Mucosa of rectum (tissue), 2 donors: ENCODE measurements around the gene ABHD17A.

Experiments used
- H3K27ac ChIP-seq, 2 donors: one replicate each; pipeline ENCODE4 v1.7.0; 2013; ENCODE audit warnings: inconsistent platforms in 2 of 2, low read depth in 2 of 2, low read length in 2 of 2
- H3K27me3 ChIP-seq, 2 donors: one replicate each; pipeline ENCODE4 v1.7.0; 2013; ENCODE audit warnings: low read length in 2 of 2; ENCODE audit not compliant: control insufficient read depth in 2 of 2, insufficient read depth in 2 of 2
- H3K36me3 ChIP-seq, 2 donors: one replicate each; pipeline ENCODE4 v1.7.0; 2013; ENCODE audit warnings: low read length in 2 of 2; ENCODE audit not compliant: control insufficient read depth in 2 of 2, insufficient read depth in 2 of 2
- H3K4me1 ChIP-seq, 2 donors: one replicate each; pipeline ENCODE4 v1.7.0; 2013; ENCODE audit warnings: low read length in 2 of 2, mild to moderate bottlenecking in 1 of 2; ENCODE audit not compliant: control insufficient read depth in 2 of 2, insufficient read depth in 2 of 2
- H3K4me3 ChIP-seq, 2 donors: one replicate each; pipeline ENCODE4 v1.7.0; 2013; ENCODE audit warnings: low read length in 2 of 2
- H3K9ac ChIP-seq, 2 donors: one replicate each; pipeline ENCODE4 v1.7.0; 2013; ENCODE audit warnings: low read length in 2 of 2, low read depth in 1 of 2, mild to moderate bottlenecking in 1 of 2
- H3K9me3 ChIP-seq, 2 donors: one replicate each; pipeline ENCODE4 v1.7.0; 2013; ENCODE audit warnings: low read length in 2 of 2; ENCODE audit not compliant: control insufficient read depth in 2 of 2
- donor health status: healthy.
- donor health status: Normal muscosa, but diverticular disease.

ABHD17A gene

DNA sequence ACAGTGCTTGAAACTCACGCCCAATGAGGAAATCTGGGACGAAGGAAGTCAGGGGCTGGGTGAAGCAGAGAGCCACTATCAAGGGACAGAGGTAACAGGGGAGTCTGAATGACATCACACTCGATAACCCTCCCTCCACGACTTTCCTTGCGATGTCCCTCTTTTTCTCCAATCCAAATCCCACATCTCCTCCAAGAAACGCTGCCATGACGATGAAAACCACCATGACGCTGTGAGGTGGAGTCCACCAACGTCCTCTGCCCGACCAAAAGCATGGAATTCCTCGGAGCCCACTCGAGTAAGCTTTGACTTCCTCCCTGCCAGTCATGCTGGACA lies 38.0 kb downstream of the ABHD17A start:
- Histone ChIP-seq H3K9me3 (no peaks in the 10 kb centered on the region), H3K4me3 (peak overlapping the region; percentile 68 to 91), H3K36me3 (peaks cover 0 to 9% of the 10 kb centered on the region in 2 donors), H3K4me1 (peaks cover 30 to 38% of the 10 kb centered on the region in 2 donors), H3K27ac (peak overlapping the region; percentile 96 to 97), H3K27me3 (no peaks in the 10 kb centered on the region), H3K9ac (peak overlapping the region; percentile 80 to 90)

DNA sequence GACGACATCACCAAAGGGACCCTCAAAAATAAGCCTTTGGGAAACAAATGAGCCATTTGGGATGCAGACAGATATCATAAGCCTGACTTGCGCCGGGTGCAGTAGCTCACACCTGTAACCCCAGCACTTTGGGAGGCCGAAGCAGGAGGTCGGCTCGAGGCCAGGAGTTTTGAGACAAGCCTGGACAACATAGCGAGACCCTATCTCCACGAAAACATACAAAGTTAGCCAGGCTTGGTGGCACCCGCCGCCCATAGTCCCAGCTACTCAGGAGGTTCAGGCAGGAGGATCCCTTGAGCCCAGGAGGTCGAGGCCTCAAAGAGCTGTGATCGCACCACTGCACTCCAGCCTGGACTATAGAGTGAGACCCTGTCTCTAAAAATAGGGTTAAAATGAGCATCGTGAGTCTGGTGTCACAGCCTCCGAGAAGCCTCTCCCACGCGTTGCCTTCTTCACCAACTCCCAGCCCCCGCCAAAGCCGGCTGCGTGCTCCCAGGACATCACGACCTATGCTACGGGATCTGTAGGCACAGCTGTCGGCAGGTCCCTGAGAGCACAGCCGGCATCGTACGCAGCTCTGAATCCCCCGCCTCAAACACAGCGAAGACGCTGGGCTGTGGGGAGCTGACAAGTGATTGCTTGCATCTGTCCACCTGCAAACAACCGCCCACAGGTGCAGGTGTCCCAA lies 38.6 kb downstream of the ABHD17A start:
- peak overlapping the region in 1 of 2 donors; percentile 96 for H3K27ac ChIP-seq
- H3K9me3 ChIP-seq, result no peaks in the 10 kb centered on the region
- peaks cover 0 to 9% of the 10 kb centered on the region in 2 donors for H3K36me3 ChIP-seq
- H3K4me1 ChIP-seq, result peaks cover 28 to 39% of the 10 kb centered on the region in 2 donors
- peak overlapping the region; percentile 68 to 91 for H3K4me3 ChIP-seq
- no peaks in the 10 kb centered on the region for H3K27me3 ChIP-seq
- peak overlapping the region; percentile 58 to 80 for H3K9ac ChIP-seq

DNA sequence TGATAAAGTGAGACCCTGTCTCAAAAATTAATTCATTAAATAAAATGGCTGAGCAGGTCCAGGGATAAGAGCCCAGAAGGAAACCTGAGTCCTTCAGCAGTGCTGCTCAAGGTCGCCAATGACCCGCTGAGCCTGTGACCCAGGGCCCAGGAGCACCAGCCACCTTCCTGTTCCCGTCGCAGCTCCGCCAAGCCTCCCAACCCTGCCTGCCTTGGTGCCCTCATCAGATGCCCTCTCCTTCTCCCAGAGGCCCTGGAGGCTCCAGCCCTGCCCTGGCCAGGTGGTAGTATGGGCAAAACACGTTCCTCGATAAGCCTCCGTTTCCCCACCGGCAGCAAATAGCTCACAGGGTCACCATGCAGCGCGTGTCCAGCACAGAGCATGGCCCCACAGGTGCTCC lies 39.7 kb downstream of the ABHD17A start:
- Histone ChIP-seq H3K4me1 (peaks cover 39 to 49% of the 10 kb centered on the region in 2 donors), H3K4me3 (no peak overlapping the region), H3K9ac (no peak overlapping the region)

DNA sequence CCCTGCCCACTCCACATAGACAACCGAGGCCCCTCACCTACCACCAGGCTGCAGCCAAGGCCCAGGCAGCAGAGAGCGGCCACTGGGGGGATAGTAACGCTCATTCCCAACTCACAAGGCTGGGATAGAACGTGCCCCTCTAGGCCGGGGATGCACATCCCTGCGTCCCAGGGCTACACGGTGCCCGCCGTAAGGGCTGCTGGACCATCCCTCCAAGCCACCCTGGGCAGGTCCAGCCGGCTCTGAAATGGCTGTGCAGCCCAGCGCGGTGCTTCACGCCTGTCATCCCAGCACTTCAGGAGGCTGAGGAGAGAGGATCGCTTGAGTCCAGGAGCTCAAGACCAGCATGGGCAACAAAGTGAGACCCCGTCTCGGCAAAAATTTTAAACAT lies 40.2 kb downstream of the ABHD17A start:
- H3K27ac ChIP-seq, result no peak overlapping the region
- no peak overlapping the region for H3K9ac ChIP-seq
- H3K36me3 ChIP-seq, result peaks cover 0 to 9% of the 10 kb centered on the region in 2 donors
- peaks cover 44 to 55% of the 10 kb centered on the region in 2 donors for H3K4me1 ChIP-seq
- no peaks in the 10 kb centered on the region for H3K9me3 ChIP-seq
- no peak overlapping the region for H3K4me3 ChIP-seq
- no peaks in the 10 kb centered on the region for H3K27me3 ChIP-seq

More for the DNA sequence above, 39.7 kb downstream of the ABHD17A start:
- Histone ChIP-seq H3K27ac (no peak overlapping the region), H3K9me3 (no peaks in the 10 kb centered on the region), H3K36me3 (peaks cover 0 to 9% of the 10 kb centered on the region in 2 donors), H3K27me3 (no peaks in the 10 kb centered on the region)

DNA sequence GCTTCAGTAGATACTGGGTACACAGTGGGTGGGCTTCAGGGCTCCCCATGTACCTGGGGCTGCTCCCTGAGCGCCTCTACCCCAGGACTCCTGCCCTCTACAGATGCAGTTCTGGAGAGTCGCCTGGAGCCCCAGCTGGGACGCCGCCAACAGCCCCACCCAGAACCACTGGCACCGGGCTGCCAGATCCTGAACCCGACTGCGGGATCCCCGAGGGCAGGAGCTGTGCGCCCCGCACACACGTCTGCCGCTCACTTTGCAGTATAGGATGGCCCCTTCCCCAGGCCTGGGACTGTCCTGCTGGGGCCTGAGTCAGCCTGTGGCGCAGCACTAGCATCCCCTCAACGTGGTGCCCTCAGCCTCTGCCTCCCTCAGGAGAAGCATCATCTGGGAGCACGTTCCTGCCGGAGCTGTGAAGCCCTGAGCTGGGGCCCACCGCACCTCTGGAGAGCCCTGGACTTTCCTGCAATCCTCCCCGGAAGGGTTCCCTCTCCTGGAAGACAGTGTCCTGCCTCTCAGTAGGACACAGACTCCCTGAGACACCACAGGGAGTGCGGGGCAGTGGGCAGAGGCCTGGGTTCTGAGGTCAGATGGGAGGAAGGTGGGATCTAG lies 40.7 kb downstream of the ABHD17A start:
- Histone ChIP-seq H3K36me3 (peaks cover 0 to 9% of the 10 kb centered on the region in 2 donors), H3K27ac (no peak overlapping the region), H3K27me3 (no peaks in the 10 kb centered on the region), H3K9me3 (no peaks in the 10 kb centered on the region), H3K4me1 (peaks cover 47 to 60% of the 10 kb centered on the region in 2 donors), H3K9ac (no peak overlapping the region), H3K4me3 (no peak overlapping the region)

DNA sequence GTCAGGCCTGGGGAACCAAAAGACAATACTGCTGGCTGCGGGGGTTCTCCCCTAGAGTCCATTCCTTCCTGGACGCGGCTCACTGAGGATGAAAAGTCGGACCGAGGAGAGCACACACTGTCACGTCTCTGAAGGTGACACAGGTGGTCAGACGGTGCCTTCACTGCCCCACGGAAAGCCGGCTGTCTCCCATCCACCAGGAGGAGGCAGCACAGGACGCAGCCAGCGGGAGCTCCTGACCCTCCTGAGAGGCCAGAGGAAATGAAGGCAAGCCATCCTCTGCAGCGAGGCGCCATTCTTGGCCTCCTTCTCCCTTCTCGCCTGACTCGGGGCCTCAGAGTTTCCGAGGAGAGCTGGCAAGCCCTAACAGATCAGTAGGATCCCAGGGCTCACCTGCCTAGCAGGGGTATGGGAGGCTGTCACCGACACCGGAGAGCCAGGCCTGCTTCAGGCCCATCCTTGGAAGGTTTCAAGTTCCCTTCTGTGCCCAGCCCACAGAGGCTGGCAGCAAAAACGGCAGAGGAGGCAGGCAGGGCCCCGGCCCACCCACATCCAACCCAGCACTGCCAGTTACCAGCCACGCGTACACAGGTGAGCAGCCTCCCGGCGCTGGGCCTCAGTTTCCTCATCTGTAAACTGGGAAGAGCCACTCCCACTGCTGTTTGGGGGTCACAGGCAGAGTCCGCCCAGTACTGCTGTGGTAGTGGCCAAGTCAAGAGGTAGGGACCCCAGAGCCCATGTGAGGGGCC lies 41.5 kb downstream of the ABHD17A start:
- H3K27me3 ChIP-seq, result no peaks in the 10 kb centered on the region
- H3K27ac ChIP-seq, result no peak overlapping the region
- H3K9me3 ChIP-seq, result no peaks in the 10 kb centered on the region
- H3K4me1 ChIP-seq, result peaks cover 51 to 65% of the 10 kb centered on the region in 2 donors
- peak overlapping the region in 1 of 2 donors; percentile 11 for H3K9ac ChIP-seq
- peaks cover 0 to 9% of the 10 kb centered on the region in 2 donors for H3K36me3 ChIP-seq
- H3K4me3 ChIP-seq, result no peak overlapping the region

DNA sequence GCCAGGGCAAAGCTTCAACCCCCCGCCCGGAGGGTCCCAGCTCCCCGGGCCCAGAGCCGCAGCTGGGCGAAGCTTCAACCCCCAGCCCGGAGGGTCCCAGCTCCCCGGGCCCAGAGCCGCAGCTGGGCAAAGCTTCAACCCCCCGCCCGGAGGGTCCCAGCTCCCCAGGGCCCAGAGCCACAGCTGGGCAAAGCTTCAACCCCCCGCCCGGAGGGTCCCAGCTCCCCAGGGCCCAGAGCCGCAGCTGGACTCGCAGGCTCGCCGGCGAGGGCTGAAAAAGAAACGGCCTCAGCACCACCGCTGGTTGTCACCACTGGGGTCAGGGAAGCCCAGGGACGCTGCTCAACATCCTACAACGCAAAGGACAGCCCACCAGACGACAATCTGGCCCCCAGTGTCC lies 42.2 kb downstream of the ABHD17A start:
- Histone ChIP-seq H3K4me3 (no peak overlapping the region), H3K27ac (no peak overlapping the region), H3K4me1 (peaks cover 57 to 70% of the 10 kb centered on the region in 2 donors)

DNA sequence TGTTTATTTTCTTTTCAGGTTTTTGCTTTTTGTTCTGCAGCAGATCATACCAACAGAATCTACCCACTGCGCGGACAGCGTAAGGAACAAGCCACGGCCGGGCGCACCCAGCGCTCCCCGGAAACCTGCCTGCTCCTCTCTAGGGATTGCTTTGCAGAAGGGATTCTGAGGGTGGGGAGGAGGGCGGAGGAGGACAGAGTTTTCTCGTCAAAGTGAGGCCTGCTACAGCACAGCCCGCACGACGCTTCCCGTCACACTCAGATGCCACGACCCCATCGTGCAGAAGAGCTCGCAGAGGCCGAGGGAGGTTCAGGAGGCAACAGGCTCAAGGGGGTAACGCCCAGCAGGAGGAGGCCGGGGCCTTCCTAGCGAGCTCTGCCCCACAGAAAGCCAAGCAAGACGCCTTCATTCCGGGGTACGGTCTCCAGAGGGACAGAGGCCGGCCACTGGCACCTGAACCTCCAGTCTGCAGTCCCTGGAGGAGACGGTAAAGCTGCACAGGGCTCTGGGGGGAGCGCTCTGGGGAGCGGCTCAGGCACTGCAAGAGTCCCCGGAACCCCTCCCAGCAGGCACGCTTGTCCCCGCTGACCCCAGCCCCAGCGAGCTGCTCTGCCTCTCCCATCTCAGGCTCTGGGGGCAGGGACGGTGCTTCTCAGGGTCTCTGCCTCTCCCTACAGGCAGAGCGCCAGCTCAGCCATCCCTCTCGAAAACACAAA lies 43.9 kb downstream of the ABHD17A start:
- Histone ChIP-seq H3K9me3 (no peaks in the 10 kb centered on the region), H3K4me3 (peak overlapping the region in 1 of 2 donors; percentile 44), H3K9ac (peak overlapping the region in 1 of 2 donors; percentile 74), H3K4me1 (peaks cover 52 to 58% of the 10 kb centered on the region in 2 donors), H3K27me3 (no peaks in the 10 kb centered on the region), H3K36me3 (peaks cover 0 to 9% of the 10 kb centered on the region in 2 donors), H3K27ac (peak overlapping the region; percentile 89 to 93)

More for the DNA sequence above, 42.2 kb downstream of the ABHD17A start:
- H3K36me3 ChIP-seq, result peaks cover 0 to 9% of the 10 kb centered on the region in 2 donors
- no peaks in the 10 kb centered on the region for H3K9me3 ChIP-seq
- no peak overlapping the region for H3K9ac ChIP-seq
- H3K27me3 ChIP-seq, result no peaks in the 10 kb centered on the region

DNA sequence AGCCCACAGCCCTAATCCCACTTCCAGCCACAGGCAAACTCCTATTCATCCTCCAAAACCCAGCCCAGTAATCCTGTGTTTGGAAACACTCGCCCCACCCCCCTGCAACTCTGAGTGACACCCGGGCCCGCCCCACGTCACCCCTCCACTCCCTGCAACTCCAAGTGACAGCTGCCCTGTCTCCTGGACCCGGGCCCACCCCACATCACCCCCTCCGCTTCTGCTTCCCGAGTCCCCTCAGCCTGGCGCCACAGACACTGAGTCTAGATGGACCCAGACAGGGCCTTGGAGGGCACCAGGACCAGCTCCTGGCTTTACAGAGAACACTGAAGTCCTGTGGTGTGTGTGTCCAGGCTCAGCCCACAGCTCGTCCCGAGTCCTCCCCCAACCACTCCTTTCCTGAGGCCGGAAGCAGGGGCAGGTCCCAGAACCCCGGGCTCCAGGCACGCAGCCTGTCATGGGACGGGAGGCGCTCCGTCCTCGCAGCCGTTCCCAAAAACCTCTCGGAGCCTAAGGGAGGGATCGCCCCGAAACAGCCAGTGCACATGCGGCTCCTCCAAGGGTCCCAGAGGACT lies 44.7 kb downstream of the ABHD17A start:
- Histone ChIP-seq H3K4me3 (peak overlapping the region; percentile 44 to 55), H3K27me3 (no peaks in the 10 kb centered on the region), H3K9me3 (no peaks in the 10 kb centered on the region), H3K4me1 (peaks cover 45 to 51% of the 10 kb centered on the region in 2 donors), H3K36me3 (peaks cover 0 to 5% of the 10 kb centered on the region in 2 donors), H3K9ac (peak overlapping the region; percentile 32 to 74), H3K27ac (peak overlapping the region; percentile 89 to 93)
